ENCODE measurements around the gene ERICH2.
A peak's percentile ranks its signal among the peaks of the same experiment; 100 is the strongest.
"Not testable (repeated sequence)": the region's sequence is repeated elsewhere in the genome, so short reads cannot be mapped to it uniquely, and the experiment has no call there.

The ERICH2 gene

GRCh38 chr2:170770008-170770605 lies at the start of gene ERICH2:
ERICH2 (plus strand) TSS chr2:170770378; CDS start chr2:170770682, 304 bp downstream.
- Histone ChIP-seq H3K27me3 (ENCODE audit: insufficient read depth, low read depth, severe bottlenecking) (no peaks in the 10 kb centered on the region), H3K27ac (peak within 1 kb of the TSS; percentile 80), H3K4me3 (ENCODE audit: low read depth, low read length) (peak within 1 kb of the TSS; percentile 96), H3K36me3 (no peaks in the 10 kb centered on the region), H3K9me3 (ENCODE audit: severe bottlenecking) (no peaks in the 10 kb centered on the region)
- peak; percentile 79 for DNase-seq
- TF ChIP-seq CTCF (IDR thresholded peaks at IDR 0.05; ENCODE audit: low read depth, low read length), result no peak

GRCh38 chr2:170721678-170722077 lies 48.5 kb upstream of the ERICH2 start:
- no peak for TF ChIP-seq CTCF (IDR thresholded peaks at IDR 0.05; ENCODE audit: low read depth, low read length)
- no peaks in the 10 kb centered on the region for H3K36me3 ChIP-seq
- H3K27me3 ChIP-seq (ENCODE audit: insufficient read depth, low read depth, severe bottlenecking), result no peaks in the 10 kb centered on the region
- H3K4me3 ChIP-seq (ENCODE audit: low read depth, low read length), result no peak overlapping the region
- no peak for DNase-seq
- H3K27ac ChIP-seq, result no peak overlapping the region
- H3K9me3 ChIP-seq (ENCODE audit: severe bottlenecking), result no peaks in the 10 kb centered on the region

GRCh38 chr2:170722301-170722700 lies 47.9 kb upstream of the ERICH2 start:
- no peak overlapping the region for H3K4me3 ChIP-seq (ENCODE audit: low read depth, low read length)

GRCh38 chr2:170723446-170723958 lies 46.7 kb upstream of the ERICH2 start:
- no peaks in the 10 kb centered on the region for H3K27me3 ChIP-seq (ENCODE audit: insufficient read depth, low read depth, severe bottlenecking)
- TF ChIP-seq CTCF (IDR thresholded peaks at IDR 0.05; ENCODE audit: low read depth, low read length), result no peak
- H3K4me3 ChIP-seq (ENCODE audit: low read depth, low read length), result no peak overlapping the region
- DNase-seq, result no peak
- H3K27ac ChIP-seq, result no peak overlapping the region
- no peaks in the 10 kb centered on the region for H3K36me3 ChIP-seq
- H3K9me3 ChIP-seq (ENCODE audit: severe bottlenecking), result no peaks in the 10 kb centered on the region

More at GRCh38 chr2:170722301-170722700, 47.9 kb upstream of the ERICH2 start:
- H3K27me3 ChIP-seq (ENCODE audit: insufficient read depth, low read depth, severe bottlenecking), result no peaks in the 10 kb centered on the region
- no peak for TF ChIP-seq CTCF (IDR thresholded peaks at IDR 0.05; ENCODE audit: low read depth, low read length)
- DNase-seq, result no peak
- no peaks in the 10 kb centered on the region for H3K9me3 ChIP-seq (ENCODE audit: severe bottlenecking)
- H3K36me3 ChIP-seq, result no peaks in the 10 kb centered on the region
- H3K27ac ChIP-seq, result no peak overlapping the region

GRCh38 chr2:170733798-170734600 lies 36.2 kb upstream of the ERICH2 start:
- Histone ChIP-seq H3K4me3 (ENCODE audit: low read depth, low read length) (no peak overlapping the region), H3K27me3 (ENCODE audit: insufficient read depth, low read depth, severe bottlenecking) (no peaks in the 10 kb centered on the region), H3K36me3 (no peaks in the 10 kb centered on the region), H3K9me3 (ENCODE audit: severe bottlenecking) (no peaks in the 10 kb centered on the region), H3K27ac (no peak overlapping the region)
- DNase-seq, result no peak
- no peak for TF ChIP-seq CTCF (IDR thresholded peaks at IDR 0.05; ENCODE audit: low read depth, low read length)

GRCh38 chr2:170734601-170735000 lies 35.6 kb upstream of the ERICH2 start:
- H3K36me3 ChIP-seq, DNase-seq: not testable (repeated sequence)

More at GRCh38 chr2:170734601-170735000, 35.6 kb upstream of the ERICH2 start:
- H3K9me3 ChIP-seq (ENCODE audit: severe bottlenecking); H3K4me3 ChIP-seq (ENCODE audit: low read depth, low read length); H3K27me3 ChIP-seq (ENCODE audit: insufficient read depth, low read depth, severe bottlenecking); H3K27ac ChIP-seq: not testable (repeated sequence)
